ENCODE data around the gene HGS. TPM values are rescaled to one million over a fixed set of nuclear protein-coding genes. Genes with fewer than 3 reads are reported as not detected.

The HGS gene
- polyA plus RNA-seq, 1 donor = 48.1 TPM

GRCh38 chr17:81684442-81684911, 666 bp downstream of the HGS start:
- DNase-seq (ENCODE audit: low read depth) = no peak

- no peak for DNase-seq (ENCODE audit: low read depth)
Measured at GRCh38 chr17:81685108-81685507, 1.3 kb downstream of the HGS start.

- DNase-seq (ENCODE audit: low read depth) = no peak
Measured at GRCh38 chr17:81686614-81687013, 2.8 kb downstream of the HGS start.

- DNase-seq (ENCODE audit: low read depth) = no peak
Measured at GRCh38 chr17:81687770-81688541, 4.1 kb downstream of the HGS start.

- DNase-seq (ENCODE audit: low read depth) = no peak
Measured at GRCh38 chr17:81688616-81689015, 4.8 kb downstream of the HGS start.

- no peak for DNase-seq (ENCODE audit: low read depth)
Measured at GRCh38 chr17:81690066-81690465, 6.3 kb downstream of the HGS start.

- no peak for DNase-seq (ENCODE audit: low read depth)
Measured at GRCh38 chr17:81690549-81690948, 6.7 kb downstream of the HGS start.

GRCh38 chr17:81691196-81691595, 7.4 kb downstream of the HGS start:
- DNase-seq (ENCODE audit: low read depth) = no peak

- DNase-seq (ENCODE audit: low read depth) = no peak
Measured at GRCh38 chr17:81691608-81692007, 7.8 kb downstream of the HGS start.

GRCh38 chr17:81693509-81694210, 9.8 kb downstream of the HGS start:
- DNase-seq (ENCODE audit: low read depth) = no peak

- DNase-seq (ENCODE audit: low read depth) = no peak
Measured at GRCh38 chr17:81694810-81695209, 11.0 kb downstream of the HGS start.

GRCh38 chr17:81695211-81695610, 11.4 kb downstream of the HGS start:
- no peak for DNase-seq (ENCODE audit: low read depth)

- DNase-seq (ENCODE audit: low read depth) = no peak
Measured at GRCh38 chr17:81695801-81696200, 12.0 kb downstream of the HGS start.

- DNase-seq (ENCODE audit: low read depth) = no peak
Measured at GRCh38 chr17:81696218-81696941, 12.6 kb downstream of the HGS start.

GRCh38 chr17:81697261-81698044, 13.6 kb downstream of the HGS start:
- no peak for DNase-seq (ENCODE audit: low read depth)

- no peak for DNase-seq (ENCODE audit: low read depth)
Measured at GRCh38 chr17:81700353-81701287, 16.8 kb downstream of the HGS start.

- no peak for DNase-seq (ENCODE audit: low read depth)
Measured at GRCh38 chr17:81701288-81702071, 17.7 kb downstream of the HGS start.

- peak; percentile 90 for DNase-seq (ENCODE audit: low read depth)
Measured at GRCh38 chr17:81702934-81703746, 19.3 kb downstream of the HGS start, which contains the start of gene MRPL12. TSS of gene MRPL12 (plus strand) at chr17:81703367. CDS start at chr17:81703502, 135 bp downstream.
